SU-DHL-6 (cell line): ENCODE measurements around the gene HOXB3.

Source experiments
- EZH2phosphoT487 ChIP-seq: fragments of 200-600 bp; sonication (generic), shearing (Covaris generic); conservative IDR thresholded peaks from 2 replicates; pipeline ENCODE4 v1.6.1; 2018; ENCODE audit warnings: mild to moderate bottlenecking, antibody characterized with exemption, low read length, moderate library complexity, mixed read lengths
- TF ChIP-seq, protein P1 (sequence below): fragments of 200-600 bp; sonication (generic); IDR thresholded peaks from one replicate; pipeline ENCODE4 v1.5.1; 2017; ENCODE audit warnings: antibody characterized with exemption, mild to moderate bottlenecking, low read length, moderate library complexity; ENCODE audit not compliant: insufficient read depth, poor library complexity, severe bottlenecking

DNA sequence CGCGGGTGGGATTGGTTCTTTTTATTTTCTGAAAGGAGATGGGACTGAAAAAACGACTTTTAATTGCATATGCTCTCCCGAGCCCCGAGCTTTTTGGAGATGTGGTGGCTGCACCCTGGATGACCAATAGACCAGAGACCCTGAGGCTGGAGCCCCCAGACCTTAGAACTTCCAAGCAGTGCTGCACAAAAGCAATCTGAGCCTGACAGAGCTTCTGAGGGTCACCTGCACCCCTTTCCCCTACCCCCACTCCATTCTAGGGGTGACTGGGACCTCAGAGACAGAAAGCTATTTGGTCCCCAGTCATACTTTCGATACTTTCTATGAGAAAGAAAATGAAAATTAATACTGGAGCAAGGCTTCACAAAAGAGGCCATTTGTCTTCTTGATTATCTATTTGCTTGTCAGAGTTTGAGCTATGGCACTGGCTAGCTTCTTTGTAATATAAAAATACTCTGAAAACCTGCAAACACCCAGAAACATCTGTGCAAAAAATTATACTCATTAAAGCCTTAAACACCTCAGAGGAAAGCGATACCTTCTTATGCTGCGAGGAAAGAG, 15.5 kb downstream of the HOXB3 start:
- TF ChIP-seq, protein P1, sequence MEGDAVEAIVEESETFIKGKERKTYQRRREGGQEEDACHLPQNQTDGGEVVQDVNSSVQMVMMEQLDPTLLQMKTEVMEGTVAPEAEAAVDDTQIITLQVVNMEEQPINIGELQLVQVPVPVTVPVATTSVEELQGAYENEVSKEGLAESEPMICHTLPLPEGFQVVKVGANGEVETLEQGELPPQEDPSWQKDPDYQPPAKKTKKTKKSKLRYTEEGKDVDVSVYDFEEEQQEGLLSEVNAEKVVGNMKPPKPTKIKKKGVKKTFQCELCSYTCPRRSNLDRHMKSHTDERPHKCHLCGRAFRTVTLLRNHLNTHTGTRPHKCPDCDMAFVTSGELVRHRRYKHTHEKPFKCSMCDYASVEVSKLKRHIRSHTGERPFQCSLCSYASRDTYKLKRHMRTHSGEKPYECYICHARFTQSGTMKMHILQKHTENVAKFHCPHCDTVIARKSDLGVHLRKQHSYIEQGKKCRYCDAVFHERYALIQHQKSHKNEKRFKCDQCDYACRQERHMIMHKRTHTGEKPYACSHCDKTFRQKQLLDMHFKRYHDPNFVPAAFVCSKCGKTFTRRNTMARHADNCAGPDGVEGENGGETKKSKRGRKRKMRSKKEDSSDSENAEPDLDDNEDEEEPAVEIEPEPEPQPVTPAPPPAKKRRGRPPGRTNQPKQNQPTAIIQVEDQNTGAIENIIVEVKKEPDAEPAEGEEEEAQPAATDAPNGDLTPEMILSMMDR, result no peak
- no peak for TF ChIP-seq EZH2phosphoT487
